Left colon (tissue), 2 donors: ENCODE measurements around the gene TRIP13. TPM values are rescaled to one million over a fixed set of nuclear protein-coding genes. Genes with fewer than 3 reads are reported as not detected.

Source experiments
- ATAC-seq: fragments of 200-7000 bp; cut with Tn5 transposase; one replicate; pipeline ENCODE4 v1.9.1; 2020; ENCODE audit warnings: mild to moderate bottlenecking, moderate library complexity
- DNase-seq, 2 donors: peaks; one replicate each; pipeline ENCODE4 v3.0.0-alpha.2; 2020
- intact Hi-C, 2 donors: fragments of 100-400 bp; cut with DNase I in 1 of 2; cut with micrococcal nuclease in 1 of 2; formaldehyde crosslinking; loops; one replicate each; pipeline versions ENCODE4 v1.11.2 to v1.14.0; 2022; cut with DNase I, micrococcal nuclease
- total RNA-seq, 2 donors: library from RNA; stranded (reverse); fragmentation: NEBNext Ultra II Directional; extraction: Animal tissue kit (Norgen Biotek cat#: 25700); gene quantifications; one replicate each; pipeline ENCODE4 v1.2.1, GENCODE V29; 2021
- donor health status: DM: no; HTN: no; CAD: no.
- donor health status: DM: yes; HTN: yes; CAD: no.

Gene TRIP13
- total RNA-seq, 2 donors from 2014 or later = 2.1 to 4.3 TPM

DNA sequence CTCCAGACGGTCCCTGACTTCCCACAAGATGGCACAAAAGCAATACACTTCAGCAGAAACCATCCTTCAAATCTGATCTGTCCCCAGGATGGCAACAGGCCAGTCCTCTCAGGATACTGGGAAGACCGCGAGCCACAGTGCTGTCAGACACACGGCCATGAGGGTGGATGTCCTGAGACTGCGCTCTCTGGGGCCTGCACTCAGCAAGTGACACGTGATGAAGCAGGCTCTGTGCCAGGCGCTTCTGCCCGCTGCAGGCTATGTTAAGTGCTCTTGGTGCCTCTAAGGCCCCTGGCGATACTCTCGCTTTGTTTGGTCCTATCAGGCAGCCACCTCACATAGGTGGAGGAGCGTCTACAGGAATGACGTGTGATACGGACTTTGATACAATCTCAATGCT is 7.2 kb upstream of the TRIP13 start:
- DNase-seq = no peak
- peak; percentile 19 for ATAC-seq
- intact Hi-C loops = no loop called here

GRCh38 chr5:886036-886435 is 6.6 kb upstream of the TRIP13 start:
- intact Hi-C loops = no loop called here
- no peak for DNase-seq
- no peak for ATAC-seq

DNA sequence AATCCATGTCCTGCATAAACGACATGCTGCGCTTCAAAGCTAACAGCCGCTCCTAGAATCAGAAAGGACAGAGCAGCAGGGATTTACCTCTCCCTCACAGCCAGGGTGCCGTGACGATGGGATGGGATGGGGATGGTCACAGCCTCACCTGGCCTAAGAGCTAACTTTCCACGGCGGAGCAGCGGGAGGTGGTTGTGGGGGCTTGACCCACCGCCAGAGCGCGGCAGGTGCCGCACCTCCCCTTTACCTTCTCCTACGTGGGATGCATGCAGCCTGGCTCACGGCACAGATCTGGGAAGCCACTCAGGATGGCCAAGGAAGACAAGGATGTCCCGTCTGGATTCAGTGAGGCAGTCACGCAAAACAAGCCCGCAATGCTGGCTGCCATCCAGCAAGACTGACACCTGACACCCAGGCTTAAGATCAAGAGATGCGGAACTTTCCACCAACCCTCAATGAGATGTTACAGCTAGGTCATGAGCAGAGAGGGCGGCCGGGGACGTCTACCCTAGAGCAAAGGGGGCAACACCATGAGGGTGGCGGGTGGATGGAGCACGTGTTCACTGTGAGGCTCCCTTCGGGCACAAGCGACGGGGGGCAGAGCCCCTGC is 5.9 kb upstream of the TRIP13 start:
- DNase-seq = no peak
- intact Hi-C loops = no loop called here

GRCh38 chr5:887947-888637 is 4.6 kb upstream of the TRIP13 start:
- DNase-seq (no peak), ATAC-seq (no peak)
- intact Hi-C loops = no loop called here

More for the DNA sequence above, 5.9 kb upstream of the TRIP13 start:
- ATAC-seq = no peak

- intact Hi-C loops = no loop called here
- no peak for ATAC-seq
- DNase-seq = no peak
Measured at GRCh38 chr5:888638-889035, 4.0 kb upstream of the TRIP13 start.

GRCh38 chr5:889075-889710 is 3.5 kb upstream of the TRIP13 start:
- ATAC-seq = no peak
- intact Hi-C loops = no loop called here
- no peak for DNase-seq

DNA sequence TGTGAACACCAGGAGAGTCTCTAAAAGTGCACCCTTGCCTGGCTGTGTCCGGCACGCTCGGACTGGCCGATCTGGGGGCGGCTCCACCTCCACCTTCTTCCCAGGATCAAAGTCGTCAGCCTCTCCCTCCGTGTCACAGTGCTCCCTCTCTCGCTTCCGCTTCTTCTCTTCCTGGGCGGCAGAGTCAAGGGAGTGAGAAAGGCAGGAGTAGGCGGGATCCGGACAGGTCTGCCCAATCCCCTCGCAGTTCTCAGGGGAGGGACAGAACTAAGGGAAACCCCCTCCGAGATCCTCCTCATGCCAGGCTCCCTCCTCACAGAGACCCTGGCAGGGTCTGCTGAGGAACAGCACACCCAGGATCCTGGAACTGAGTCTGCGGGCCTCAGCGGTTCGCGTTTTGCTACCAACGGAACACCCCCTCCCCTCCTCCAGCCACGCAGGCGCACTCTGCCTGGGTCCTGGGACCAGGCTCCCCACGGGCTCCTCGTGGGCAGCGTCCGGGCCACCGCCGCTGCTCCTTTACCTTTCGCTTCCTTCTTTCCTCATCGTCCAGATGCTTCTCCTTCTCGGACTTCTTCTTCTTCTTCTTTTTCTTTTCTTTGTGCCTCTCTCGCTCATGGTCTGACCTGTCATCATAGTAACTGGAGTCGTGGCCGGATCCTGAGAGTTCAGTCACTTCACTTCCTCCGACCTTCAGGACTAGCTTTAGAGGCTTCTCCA is 1.4 kb upstream of the TRIP13 start:
- DNase-seq (peak; percentile 16 to 53), ATAC-seq (peak; percentile 58)
- intact Hi-C loops = no loop called here

- intact Hi-C loops = no loop called here
- ATAC-seq (peak; percentile 51), DNase-seq (peak in 1 of 2 donors; percentile 16)
Measured at GRCh38 chr5:891837-892393, 769 bp upstream of the TRIP13 start.

DNA sequence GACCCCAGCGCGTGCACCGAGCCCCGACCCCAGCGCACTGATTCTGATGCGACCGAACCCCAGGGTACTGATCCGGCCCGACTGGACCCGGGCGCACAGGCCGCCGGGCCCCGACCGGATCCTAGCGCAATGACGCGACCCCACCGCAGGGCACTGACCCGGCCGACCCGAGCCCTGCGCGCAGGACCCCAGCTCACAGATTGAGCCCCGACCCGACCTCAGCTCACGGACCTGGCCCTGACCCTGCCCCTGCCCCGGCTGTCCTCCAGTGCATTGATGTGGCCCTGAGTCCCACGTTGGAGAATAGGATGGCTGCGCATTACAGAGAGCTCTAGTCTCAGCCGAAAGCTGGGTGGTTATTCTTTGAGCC is 438 bp downstream of the TRIP13 start:
- DNase-seq = no peak
- ATAC-seq = no peak
- intact Hi-C loops = no loop called here

- ATAC-seq (no peak), DNase-seq (no peak)
- intact Hi-C loops = no loop called here
Measured at GRCh38 chr5:893711-894110, 1.0 kb downstream of the TRIP13 start.

- intact Hi-C loops = loop anchor here in 1 of 2 donors (5.0 kb wide), 1 partner anchor 228 kb away; no protein-coding TSS in a partner anchor
- no peak for DNase-seq
- ATAC-seq = no peak
Measured at GRCh38 chr5:900781-901180, 8.1 kb downstream of the TRIP13 start.

GRCh38 chr5:902129-902916 is 9.6 kb downstream of the TRIP13 start:
- DNase-seq = peak in 1 of 2 donors; percentile 14
- no peak for ATAC-seq

DNA sequence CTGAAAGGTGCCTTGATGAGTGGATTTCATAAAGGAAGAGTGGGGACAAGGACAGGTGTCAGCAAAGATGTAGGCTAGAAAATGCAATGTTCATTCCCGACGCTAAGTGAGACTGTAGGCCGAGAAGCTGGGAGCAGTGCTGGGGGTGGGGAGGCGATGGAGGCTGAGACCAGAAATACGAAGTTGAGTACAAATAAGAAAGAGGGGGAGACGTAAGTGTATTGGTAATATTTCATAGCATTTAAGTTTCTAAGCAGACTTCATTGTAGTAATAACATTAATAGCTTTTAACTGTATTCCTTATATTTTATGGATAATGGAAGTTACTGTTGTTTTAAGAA is 11.0 kb downstream of the TRIP13 start:
- intact Hi-C loops = loop anchor here in 1 of 2 donors (5.0 kb wide), 1 partner anchor 231 kb away; no protein-coding TSS in a partner anchor
- DNase-seq = no peak
- no peak for ATAC-seq

More at GRCh38 chr5:902129-902916, 9.6 kb downstream of the TRIP13 start:
- intact Hi-C loops = loop anchor here in 1 of 2 donors (5.0 kb wide), 1 partner anchor 230 kb away; no protein-coding TSS in a partner anchor

- no peak for ATAC-seq
- DNase-seq = no peak
- intact Hi-C loops = no loop called here
Measured at GRCh38 chr5:905139-905642, 12.5 kb downstream of the TRIP13 start.

GRCh38 chr5:907366-907910 is 14.8 kb downstream of the TRIP13 start:
- DNase-seq (no peak), ATAC-seq (no peak)
- intact Hi-C loops = no loop called here

DNA sequence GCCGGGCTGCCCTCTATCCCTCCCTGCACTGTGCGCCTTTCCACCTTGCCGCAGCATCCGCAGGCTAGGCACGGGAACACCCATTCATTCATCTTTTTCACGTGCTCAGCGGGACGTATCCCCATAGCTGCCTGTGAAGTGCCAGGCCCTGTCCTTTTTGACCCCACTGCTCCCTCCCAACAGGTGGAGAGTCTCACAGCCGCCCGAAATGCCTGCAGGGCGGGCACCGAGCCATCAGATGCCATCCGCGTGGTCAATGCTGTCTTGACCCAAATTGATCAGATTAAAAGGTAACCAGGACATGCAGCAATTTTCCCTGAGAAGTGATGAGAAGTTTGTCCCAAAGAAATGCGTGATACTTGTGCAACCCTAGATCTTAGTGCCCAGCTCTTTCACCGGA is 15.5 kb downstream of the TRIP13 start:
- no peak for ATAC-seq
- intact Hi-C loops = no loop called here

DNA sequence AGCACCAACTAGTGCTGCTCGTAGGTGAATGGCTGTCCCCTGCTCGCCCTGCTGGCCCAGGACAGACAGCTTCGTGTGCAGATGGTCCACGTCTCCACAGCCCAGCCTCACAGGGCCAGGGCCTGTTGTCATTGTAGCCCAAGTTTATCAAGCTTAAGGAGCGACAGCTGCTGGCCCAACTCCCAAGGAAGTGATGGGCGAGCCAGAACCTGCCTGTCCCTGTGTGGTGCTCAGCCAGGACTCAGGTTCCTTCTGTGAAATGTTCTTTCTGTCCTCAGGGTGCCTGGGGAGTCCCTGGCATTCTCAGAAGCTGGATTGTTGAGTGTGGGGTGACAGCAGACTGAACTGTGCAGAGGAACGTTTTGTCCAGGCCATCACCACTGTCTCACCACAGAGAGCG is 16.4 kb downstream of the TRIP13 start:
- DNase-seq (no peak), ATAC-seq (no peak)
- intact Hi-C loops = no loop called here

More for the DNA sequence above, 15.5 kb downstream of the TRIP13 start:
- DNase-seq = no peak
